Kidney epithelial cell (primary cell): Measurements from ENCODE around the gene SHC2. TPM values are rescaled to one million over a fixed set of nuclear protein-coding genes. Genes with fewer than 3 reads are reported as not detected.
"Not testable (repeated sequence)": the region's sequence is repeated elsewhere in the genome, so short reads cannot be mapped to it uniquely, and the experiment has no call there.

Experiments
- DNase-seq: peaks from one replicate; pipeline ENCODE4 v3.0.0-alpha.2; 2010; ENCODE audit warnings: low read depth
- H3K27me3 ChIP-seq: 2 replicates; pipeline ENCODE4 v1.6.0; 2011; ENCODE audit warnings: low read length; ENCODE audit not compliant: control insufficient read depth, insufficient read depth
- H3K36me3 ChIP-seq: 2 replicates; pipeline ENCODE4 v1.5.1; 2011; ENCODE audit warnings: low read length; ENCODE audit not compliant: control insufficient read depth, insufficient read depth
- H3K4me3 ChIP-seq: 2 replicates; pipeline ENCODE4 v1.5.1; 2011; ENCODE audit warnings: low read depth, mild to moderate bottlenecking, control low read depth, low read length
- CTCF ChIP-seq: IDR thresholded peaks from 2 replicates; pipeline ENCODE4 v1.5.1; 2011; ENCODE audit warnings: mild to moderate bottlenecking, moderate library complexity, low read length, control low read depth, inconsistent platforms; ENCODE audit not compliant: insufficient read depth, poor library complexity, severe bottlenecking
- total RNA-seq: library from RNA; depleted of rRNA; stranded (reverse); fragments of >200 nt; gene quantifications from 2 replicates; pipeline ENCODE4 v1.2.3, GENCODE V29; 2015

The SHC2 gene
- total RNA-seq, 1 donor from 2014 or later: 15.2 TPM

DNA sequence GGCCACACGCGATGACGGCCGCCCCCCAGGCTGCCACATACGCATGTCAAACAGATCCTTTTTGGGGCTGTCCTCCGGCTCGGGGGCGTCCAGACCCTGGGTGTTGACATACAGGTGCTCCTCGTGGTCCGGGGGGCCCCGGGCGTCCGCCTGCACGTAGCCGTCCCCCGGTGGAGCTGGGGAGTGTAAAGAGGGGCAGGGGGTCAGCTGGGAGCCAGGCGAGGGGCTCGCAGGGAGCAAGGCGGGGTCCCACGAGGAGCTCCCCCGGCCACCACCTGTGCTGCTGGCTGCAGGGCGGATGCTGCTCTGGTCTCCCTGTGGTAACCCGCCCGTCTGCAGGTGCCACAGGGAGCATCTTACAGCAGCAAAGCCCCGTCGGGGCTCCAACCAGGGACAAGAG, 35.8 kb downstream of the SHC2 start:
- TF ChIP-seq CTCF: no peak
- no peak for DNase-seq
- H3K36me3 ChIP-seq: no peaks in the 10 kb centered on the region
- H3K27me3 ChIP-seq: peaks cover 3% of the 10 kb centered on the region
- no peak overlapping the region for H3K4me3 ChIP-seq

- H3K36me3 ChIP-seq: no peaks in the 10 kb centered on the region
- H3K27me3 ChIP-seq: peaks cover 5% of the 10 kb centered on the region
- TF ChIP-seq CTCF: no peak
- H3K4me3 ChIP-seq: no peak overlapping the region
- DNase-seq: no peak
These were observed 36.3 kb downstream of the SHC2 start for GRCh38 chr19:424546-424945.

GRCh38 chr19:423691-424466, 37.0 kb downstream of the SHC2 start:
- no peak overlapping the region for H3K4me3 ChIP-seq
- no peak for TF ChIP-seq CTCF

DNA sequence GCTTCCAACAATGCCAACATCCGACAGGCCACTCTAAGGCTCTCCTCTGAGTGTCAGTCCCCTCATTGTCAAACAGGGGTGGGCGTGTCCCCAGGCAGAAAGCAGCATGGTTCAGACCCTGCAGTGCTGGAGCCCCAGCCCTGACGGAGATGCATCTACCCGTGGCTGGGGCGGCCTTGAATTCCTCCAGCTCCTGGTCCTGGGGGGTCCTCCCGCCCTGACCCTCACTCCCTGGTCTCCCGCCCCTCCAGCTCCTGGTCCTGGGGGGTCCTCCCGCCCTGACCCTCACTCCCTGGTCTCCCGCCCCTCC, 38.0 kb downstream of the SHC2 start:
- peaks cover 22% of the 10 kb centered on the region for H3K27me3 ChIP-seq

More at GRCh38 chr19:423691-424466, 37.0 kb downstream of the SHC2 start:
- H3K36me3 ChIP-seq: no peaks in the 10 kb centered on the region
- H3K27me3 ChIP-seq: peaks cover 12% of the 10 kb centered on the region
- no peak for DNase-seq

DNA sequence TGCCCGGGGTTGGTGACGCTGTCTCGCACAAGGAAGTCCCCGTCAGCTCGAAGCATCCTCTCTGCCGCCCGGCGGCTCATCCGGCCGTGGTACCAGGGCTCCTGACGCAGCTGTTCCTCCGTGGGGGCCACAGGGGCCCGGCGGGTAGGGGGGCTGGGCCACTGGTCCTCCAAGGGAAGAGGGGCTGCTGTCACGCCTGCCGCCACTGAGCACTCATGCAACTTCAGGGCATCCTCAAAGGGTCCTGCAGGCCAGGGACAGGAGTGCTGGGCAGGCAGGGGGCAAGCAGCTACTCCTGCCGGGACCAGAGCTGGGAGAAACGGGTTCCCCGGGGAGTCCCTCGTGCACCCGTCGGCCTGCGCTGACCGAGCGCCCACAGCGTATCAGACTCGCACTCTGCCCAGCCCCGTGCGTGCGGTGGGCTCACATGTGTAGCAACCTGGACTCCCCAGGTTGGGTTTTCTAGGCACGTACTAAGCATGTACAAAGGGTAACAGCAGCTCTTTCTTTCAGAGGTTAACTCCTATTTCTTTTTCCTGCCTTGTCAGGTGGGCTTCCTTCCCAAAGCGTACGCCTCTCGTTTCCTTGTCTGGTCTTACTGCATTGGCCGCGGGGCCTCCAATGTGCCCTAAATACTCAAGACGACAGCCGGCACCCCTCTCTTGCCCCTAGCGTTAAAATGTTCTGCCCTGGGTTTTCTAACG, 38.5 kb downstream of the SHC2 start:
- no peak for DNase-seq
- TF ChIP-seq CTCF: no peak
- no peaks in the 10 kb centered on the region for H3K36me3 ChIP-seq
- no peak overlapping the region for H3K4me3 ChIP-seq
- peaks cover 27% of the 10 kb centered on the region for H3K27me3 ChIP-seq

More for the DNA sequence above, 38.0 kb downstream of the SHC2 start:
- DNase-seq, H3K4me3 ChIP-seq, H3K36me3 ChIP-seq: not testable (repeated sequence)

GRCh38 chr19:419721-420515, 40.9 kb downstream of the SHC2 start:
- Histone ChIP-seq H3K27me3 (peaks cover 35% of the 10 kb centered on the region), H3K4me3 (no peak overlapping the region), H3K36me3 (no peaks in the 10 kb centered on the region)
- DNase-seq: no peak
- no peak for TF ChIP-seq CTCF
